HEK293T (cell line): ENCODE measurements around the gene FBXW7.

ENCODE experiments used
- ARNT ChIP-seq: fragments of 450-650 bp; IDR thresholded peaks from 2 replicates; pipeline ENCODE4 v1.6.1; 2017; ENCODE audit warnings: mild to moderate bottlenecking
- BHLHE40 ChIP-seq: fragments of 450-650 bp; IDR thresholded peaks from 2 replicates; pipeline ENCODE4 v1.6.1; 2016; ENCODE audit warnings: mild to moderate bottlenecking, moderate library complexity, borderline replicate concordance
- ELF4 ChIP-seq: fragments of 450-650 bp; IDR thresholded peaks from 2 replicates; pipeline ENCODE4 v1.6.1; 2017; ENCODE audit warnings: antibody characterized with exemption
- FOXA1 ChIP-seq: fragments of 450-650 bp; IDR thresholded peaks from 2 replicates; pipeline ENCODE4 v1.6.1; 2016; ENCODE audit warnings: mild to moderate bottlenecking
- FOXK2 ChIP-seq: fragments of 450-650 bp; IDR thresholded peaks from 2 replicates; pipeline ENCODE4 v1.6.1; 2016; ENCODE audit warnings: mild to moderate bottlenecking
- L3MBTL2 ChIP-seq: fragments of 450-650 bp; conservative IDR thresholded peaks from 2 replicates; pipeline ENCODE4 v1.6.1; 2016; ENCODE audit warnings: mild to moderate bottlenecking
- LEF1 ChIP-seq: fragments of 450-650 bp; IDR thresholded peaks from 2 replicates; pipeline ENCODE4 v1.6.1; 2017; ENCODE audit warnings: mild to moderate bottlenecking, borderline replicate concordance
- NFRKB ChIP-seq: fragments of 450-650 bp; IDR thresholded peaks from 2 replicates; pipeline ENCODE4 v1.6.1; 2016; ENCODE audit warnings: mild to moderate bottlenecking, moderate library complexity
- PKNOX1 ChIP-seq: fragments of 450-650 bp; IDR thresholded peaks from 2 replicates; pipeline ENCODE4 v1.6.1; 2016
- SP1 ChIP-seq: fragments of 450-650 bp; IDR thresholded peaks from 2 replicates; pipeline ENCODE4 v1.6.1; 2017
- SUZ12 ChIP-seq: fragments of 450-650 bp; IDR thresholded peaks from 2 replicates; pipeline ENCODE4 v1.6.1; 2016; ENCODE audit warnings: mild to moderate bottlenecking
- TARDBP ChIP-seq: fragments of 450-650 bp; IDR thresholded peaks from 2 replicates; pipeline ENCODE4 v1.6.1; 2016
- ZNF384 ChIP-seq: fragments of 450-650 bp; IDR thresholded peaks from 2 replicates; pipeline ENCODE4 v1.6.1; 2016

GRCh38 chr4:152296386-152296785 lies 239.5 kb downstream of the FBXW7 start:
- no peak for TF ChIP-seq BHLHE40
- no peak for TF ChIP-seq L3MBTL2
- no peak for TF ChIP-seq NFRKB
- no peak for TF ChIP-seq TARDBP
- TF ChIP-seq ELF4 = no peak
- TF ChIP-seq FOXA1 = no peak
- TF ChIP-seq ZNF384 = no peak
- no peak for TF ChIP-seq ARNT
- TF ChIP-seq LEF1 = no peak
- TF ChIP-seq SP1 = no peak
- no peak for TF ChIP-seq PKNOX1
- TF ChIP-seq FOXK2 = no peak
- no peak for TF ChIP-seq SUZ12
